Measurements from ENCODE around the gene SLC29A4.
"Not testable (repeated sequence)": the region's sequence is repeated elsewhere in the genome, so short reads cannot be mapped to it uniquely, and the experiment has no call there.

The SLC29A4 gene

GRCh38 chr7:5320802-5321396, 38.2 kb downstream of the SLC29A4 start:
- in situ Hi-C loops (cut with MboI; ENCODE audit: low sequenced_read_pairs): no loop called here

- in situ Hi-C loops (cut with MboI; ENCODE audit: low sequenced_read_pairs): no loop called here
Measured at GRCh38 chr7:5322621-5323410, 40.1 kb downstream of the SLC29A4 start.

GRCh38 chr7:5323800-5324781, 41.3 kb downstream of the SLC29A4 start:
- in situ Hi-C loops (cut with MboI; ENCODE audit: low sequenced_read_pairs): not testable (repeated sequence)

DNA sequence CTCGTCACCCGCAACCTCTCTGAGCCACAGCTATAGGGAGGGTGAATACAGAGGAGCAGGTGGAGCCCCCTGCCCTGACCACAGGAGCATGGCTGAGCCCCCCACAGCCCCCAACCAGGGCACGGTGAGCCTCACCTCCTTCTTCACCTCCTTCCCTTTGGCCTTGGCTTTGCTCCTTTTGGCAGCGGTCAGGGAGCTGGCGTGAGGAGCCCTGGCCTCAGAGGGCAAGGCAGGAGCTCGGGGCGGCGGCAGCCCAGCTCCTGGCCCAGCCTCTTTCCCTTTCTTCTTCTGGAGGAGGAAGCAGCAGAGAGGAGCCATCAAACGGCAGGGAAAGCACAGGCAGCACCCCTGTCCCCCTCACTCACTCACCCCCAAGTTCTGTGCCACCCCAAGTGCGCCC, 42.2 kb downstream of the SLC29A4 start:
- in situ Hi-C loops (cut with MboI; ENCODE audit: low sequenced_read_pairs): no loop called here

DNA sequence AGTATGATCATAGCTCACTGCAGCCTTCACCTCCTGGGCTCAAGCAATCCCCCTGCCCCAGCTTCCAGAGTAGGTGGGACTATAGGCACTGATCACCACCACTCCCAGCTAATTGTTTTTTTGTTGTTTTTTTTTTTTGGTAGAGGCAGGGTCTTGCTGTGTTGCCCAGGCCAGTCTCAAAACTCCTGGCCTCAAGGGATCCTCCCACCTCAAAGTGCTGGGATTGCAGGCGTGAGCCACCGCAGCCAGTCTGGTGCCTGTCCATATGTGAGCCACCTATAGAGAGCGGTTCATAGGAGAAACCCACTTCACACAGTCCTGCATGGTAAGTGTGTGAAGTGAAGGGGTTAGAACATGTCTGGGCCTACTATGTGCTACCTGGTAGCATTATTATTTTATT, 47.5 kb downstream of the SLC29A4 start:
- in situ Hi-C loops (cut with MboI; ENCODE audit: low sequenced_read_pairs): no loop called here

DNA sequence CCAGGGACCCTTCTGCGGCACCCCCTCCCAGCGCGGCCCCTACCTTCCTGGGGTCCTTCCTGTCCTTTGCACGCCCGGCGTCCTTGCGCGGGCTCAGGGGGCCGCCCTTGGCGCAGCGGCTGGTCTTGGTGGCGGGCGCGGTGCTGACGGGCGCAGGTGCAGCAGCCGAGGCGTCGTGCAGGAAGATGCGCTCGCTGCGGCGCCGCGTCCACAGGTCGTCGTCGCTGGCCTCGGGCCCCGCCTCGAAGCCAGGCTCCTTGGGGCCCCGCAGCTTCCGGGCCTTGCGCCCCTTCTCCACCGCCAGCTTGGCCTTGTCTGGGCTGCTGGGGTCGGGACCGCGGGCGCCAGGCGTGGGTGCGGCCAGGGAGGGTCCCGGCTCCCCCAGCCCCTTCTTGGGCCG, 49.8 kb downstream of the SLC29A4 start:
- in situ Hi-C loops (cut with MboI; ENCODE audit: low sequenced_read_pairs): no loop called here

DNA sequence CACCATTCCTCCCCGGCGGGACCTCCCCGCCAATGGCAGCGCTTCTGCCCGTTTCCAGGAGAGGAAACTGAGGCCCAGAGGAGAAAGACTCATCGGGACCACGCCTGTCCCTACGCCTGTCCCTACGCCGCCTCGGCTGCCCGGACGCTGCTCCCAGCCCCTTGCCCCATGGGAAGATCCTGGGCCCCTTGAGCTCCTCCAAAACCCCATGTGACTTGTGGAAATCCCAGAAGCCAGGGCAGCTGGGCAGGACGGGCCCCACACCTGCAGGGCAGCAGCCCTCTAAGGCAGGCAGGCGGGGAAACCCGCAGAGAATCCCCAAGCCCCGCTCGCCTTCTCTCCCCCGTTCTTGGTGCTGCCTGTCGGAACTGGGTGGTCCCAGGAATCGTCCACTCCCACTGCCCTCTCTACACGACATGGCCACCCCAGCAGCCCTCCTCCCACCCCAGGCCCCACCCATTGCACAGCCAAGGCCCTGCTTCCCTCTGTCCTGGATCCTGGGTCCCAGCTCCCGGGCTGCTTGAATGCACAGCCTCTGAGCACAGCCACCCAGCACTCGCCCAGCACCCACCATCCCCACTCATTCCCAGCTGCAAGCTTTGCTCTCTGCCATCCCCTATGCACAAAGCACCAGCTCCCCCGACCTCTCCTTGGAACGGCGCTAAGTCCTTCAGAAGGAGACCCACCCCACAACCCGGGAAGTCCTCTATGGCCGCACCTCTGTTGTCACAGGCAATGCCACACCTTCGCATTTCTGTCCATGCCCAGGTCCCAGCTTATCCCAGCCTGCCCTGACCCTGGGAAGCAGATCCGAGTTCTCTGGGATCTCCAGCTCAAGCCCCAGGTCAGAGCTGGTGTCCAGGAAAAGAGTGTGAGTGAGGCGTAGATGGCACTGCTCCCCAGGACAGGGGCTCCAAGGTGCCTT, 50.6 kb downstream of the SLC29A4 start:
- in situ Hi-C loops (cut with MboI; ENCODE audit: low sequenced_read_pairs): no loop called here

- in situ Hi-C loops (cut with MboI; ENCODE audit: low sequenced_read_pairs): no loop called here
Measured at GRCh38 chr7:5334671-5335070, 51.9 kb downstream of the SLC29A4 start.

DNA sequence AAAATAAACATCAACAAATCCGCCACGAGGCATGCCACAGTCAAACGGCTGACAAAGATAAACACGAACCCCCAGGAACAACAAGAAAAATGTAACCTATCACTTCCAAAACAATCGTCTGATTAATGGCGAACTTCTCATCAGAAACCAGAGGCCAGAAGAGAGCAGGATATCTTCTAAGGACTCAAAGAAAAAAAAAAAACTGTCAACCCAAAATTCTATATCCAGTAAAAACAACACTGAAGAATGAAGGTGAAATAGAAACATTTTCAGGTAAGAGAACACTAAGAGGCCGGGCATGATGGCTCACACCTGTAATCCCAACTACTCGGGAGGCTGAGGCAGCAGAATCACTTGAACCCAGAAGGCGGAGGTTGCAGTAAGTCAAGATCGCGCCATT, 54.3 kb downstream of the SLC29A4 start:
- in situ Hi-C loops (cut with MboI; ENCODE audit: low sequenced_read_pairs): no loop called here

DNA sequence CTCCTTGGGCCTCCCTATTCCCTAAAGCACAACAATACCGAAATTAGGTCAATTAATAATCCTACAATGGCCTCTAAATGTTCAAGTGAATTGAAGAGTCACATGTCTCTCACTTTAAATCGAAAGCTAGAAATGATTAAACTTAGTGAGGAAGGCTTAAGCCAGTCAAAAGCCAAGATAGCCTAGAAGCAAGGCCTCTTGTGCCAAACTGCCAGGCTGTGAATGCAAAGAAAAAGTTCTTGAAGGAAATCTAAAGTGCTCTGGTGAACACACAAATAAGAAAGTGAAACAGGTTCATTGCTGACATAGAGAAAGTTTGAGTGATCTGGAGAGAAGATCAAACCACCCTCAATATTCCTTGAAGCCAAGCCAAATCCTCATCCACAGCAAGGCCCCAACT, 57.2 kb downstream of the SLC29A4 start:
- in situ Hi-C loops (cut with MboI; ENCODE audit: low sequenced_read_pairs): no loop called here

DNA sequence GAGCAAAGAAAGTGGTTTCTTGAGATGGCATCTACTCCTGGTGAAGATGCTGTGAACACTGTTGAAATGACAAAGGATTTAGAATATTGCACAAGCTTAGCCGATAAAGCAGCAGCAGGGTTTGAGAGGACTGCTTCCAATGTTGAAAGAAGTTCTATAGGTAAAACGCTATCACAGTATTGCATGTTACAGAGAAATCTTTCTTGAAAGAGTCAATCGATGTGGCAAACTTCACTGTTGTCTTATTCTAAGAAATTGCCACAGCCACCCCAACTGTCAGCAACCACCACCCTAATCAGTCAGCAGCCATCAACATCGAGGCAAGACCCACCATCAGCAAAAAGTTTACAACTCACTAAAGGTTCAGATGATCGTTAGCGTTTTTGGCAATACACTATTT, 59.9 kb downstream of the SLC29A4 start:
- in situ Hi-C loops (cut with MboI; ENCODE audit: low sequenced_read_pairs): no loop called here

GRCh38 chr7:5343884-5344283, 61.1 kb downstream of the SLC29A4 start:
- in situ Hi-C loops (cut with MboI; ENCODE audit: low sequenced_read_pairs): no loop called here

GRCh38 chr7:5344342-5344741, 61.6 kb downstream of the SLC29A4 start:
- in situ Hi-C loops (cut with MboI; ENCODE audit: low sequenced_read_pairs): no loop called here

DNA sequence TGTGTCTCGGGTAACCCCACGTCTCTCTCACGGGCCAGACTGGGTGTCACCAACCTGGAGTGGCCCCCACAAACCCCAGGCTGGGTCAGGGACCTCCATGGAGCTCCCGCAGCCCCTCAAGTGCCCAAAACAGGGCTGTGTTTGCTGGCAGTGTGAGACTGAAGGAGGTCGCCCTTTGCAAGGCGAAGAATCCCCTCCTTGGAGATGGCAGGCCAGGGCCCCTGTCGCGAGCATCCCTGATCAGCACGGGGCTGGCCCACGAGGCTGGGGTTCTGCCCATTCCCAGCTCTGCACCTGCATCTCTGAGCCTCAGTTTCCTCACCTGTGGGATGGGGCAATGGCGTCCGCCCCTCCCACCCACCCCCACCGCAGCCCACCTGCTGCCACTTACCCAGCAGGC, 62.4 kb downstream of the SLC29A4 start:
- in situ Hi-C loops (cut with MboI; ENCODE audit: low sequenced_read_pairs): no loop called here

DNA sequence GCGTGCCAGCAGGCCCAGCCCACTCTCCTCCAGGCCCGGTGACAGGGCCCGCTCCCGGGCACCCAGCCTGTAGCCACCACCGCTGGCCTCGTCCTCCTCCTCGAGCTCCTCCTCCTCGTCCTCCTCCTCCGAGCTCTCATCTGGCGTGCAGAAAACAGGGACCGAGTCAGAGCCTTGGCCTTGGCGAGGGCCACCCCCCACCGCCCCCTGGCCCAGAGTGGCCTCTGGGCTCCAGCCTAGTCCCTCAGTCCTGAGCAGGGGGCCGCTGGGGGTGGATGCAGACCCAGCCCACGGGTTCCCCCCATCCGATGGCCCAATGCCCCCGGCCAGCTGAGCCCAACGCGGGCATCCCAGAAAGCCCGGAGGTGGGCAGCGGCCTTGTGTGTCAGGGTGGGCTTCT, 62.9 kb downstream of the SLC29A4 start:
- in situ Hi-C loops (cut with MboI; ENCODE audit: low sequenced_read_pairs): no loop called here

- in situ Hi-C loops (cut with MboI; ENCODE audit: low sequenced_read_pairs): no loop called here
Measured at GRCh38 chr7:5348134-5349004, 65.6 kb downstream of the SLC29A4 start.

DNA sequence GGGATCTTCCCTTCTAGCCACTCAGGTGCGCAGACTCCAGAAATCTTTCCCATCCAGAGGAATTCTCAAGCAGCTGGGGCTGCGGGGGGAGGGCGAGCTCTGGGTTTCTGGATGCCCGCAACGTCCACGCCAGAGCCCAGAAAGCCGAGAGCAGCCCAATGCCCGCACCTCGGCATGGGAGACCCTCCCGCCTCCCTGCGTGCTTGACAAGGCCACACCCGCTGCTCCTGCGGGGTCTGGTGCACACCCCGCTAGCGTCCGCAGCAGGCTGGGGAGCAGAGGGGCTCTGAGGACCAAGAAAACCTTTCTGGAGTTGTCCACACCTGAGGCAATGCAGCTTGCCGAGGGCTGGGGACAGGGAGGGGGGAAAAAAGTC, 66.2 kb downstream of the SLC29A4 start:
- in situ Hi-C loops (cut with MboI; ENCODE audit: low sequenced_read_pairs): no loop called here

DNA sequence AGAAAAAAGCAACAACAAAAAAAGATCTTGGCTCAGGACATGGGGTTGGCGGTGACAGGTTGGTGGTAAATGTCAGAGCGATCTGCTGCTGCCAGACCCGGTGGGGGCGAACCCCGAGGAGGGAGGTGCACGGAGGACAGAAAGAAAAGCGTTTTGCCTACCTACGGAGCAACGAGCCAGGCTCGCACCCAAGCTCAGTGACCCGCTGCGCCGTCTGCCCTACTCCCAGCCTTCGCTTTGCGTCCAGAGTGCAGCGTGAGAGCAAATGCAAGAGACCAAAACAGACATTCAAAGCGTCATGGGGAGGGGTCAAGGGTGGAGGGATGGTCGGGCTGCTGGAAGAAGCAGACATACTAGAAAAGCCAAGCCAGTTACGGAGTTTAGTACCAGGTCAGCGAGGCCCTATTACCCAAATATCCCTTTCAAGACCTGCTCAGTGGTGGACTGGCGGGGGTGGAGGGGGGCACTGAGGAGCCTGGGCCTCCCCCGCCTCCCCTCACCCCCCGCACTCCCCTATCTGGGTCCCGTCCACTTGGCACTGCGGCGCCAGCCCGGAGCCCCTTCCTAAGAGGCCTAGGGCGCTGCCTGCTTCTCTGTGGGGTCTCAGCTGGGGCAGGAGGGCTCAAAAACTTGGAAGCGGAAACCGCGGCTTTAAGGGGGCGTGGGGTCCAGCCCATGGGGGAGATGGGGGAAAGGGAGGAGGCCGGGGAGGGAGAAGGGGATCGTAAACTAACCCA, 66.9 kb downstream of the SLC29A4 start:
- in situ Hi-C loops (cut with MboI; ENCODE audit: low sequenced_read_pairs): no loop called here

GRCh38 chr7:5350174-5350463, 67.4 kb downstream of the SLC29A4 start:
- in situ Hi-C loops (cut with MboI; ENCODE audit: low sequenced_read_pairs): no loop called here
